ENCODE data around the gene CERK.

CERK gene

GRCh38 chr22:46748206-46748907 is 10.3 kb upstream of the CERK start:
- DNase-seq: no peak

- no peak for DNase-seq
Measured at GRCh38 chr22:46747646-46748045, 9.6 kb upstream of the CERK start.

- no peak for DNase-seq
Measured at GRCh38 chr22:46746620-46747019, 8.6 kb upstream of the CERK start.

GRCh38 chr22:46746192-46746591 is 8.1 kb upstream of the CERK start:
- no peak for DNase-seq

GRCh38 chr22:46744581-46744980 is 6.5 kb upstream of the CERK start:
- DNase-seq: no peak

- DNase-seq: no peak
Measured at GRCh38 chr22:46742576-46743221, 4.6 kb upstream of the CERK start.

- DNase-seq: no peak
Measured at GRCh38 chr22:46741974-46742519, 4.0 kb upstream of the CERK start.

- DNase-seq: no peak
Measured at GRCh38 chr22:46740910-46741780, 3.1 kb upstream of the CERK start.

GRCh38 chr22:46739094-46739870 is 1.2 kb upstream of the CERK start:
- DNase-seq: peak; percentile 51

GRCh38 chr22:46738647-46739093 is 618 bp upstream of the CERK start:
- DNase-seq: no peak

GRCh38 chr22:46737105-46737975 is 712 bp downstream of the CERK start:
- no peak for DNase-seq

- DNase-seq: no peak
Measured at GRCh38 chr22:46736705-46737104, 1.3 kb downstream of the CERK start.

- DNase-seq: no peak
Measured at GRCh38 chr22:46735747-46736608, 2.1 kb downstream of the CERK start.

- DNase-seq: no peak
Measured at GRCh38 chr22:46734830-46735453, 3.1 kb downstream of the CERK start.

- peak; percentile 52 for DNase-seq
Measured at GRCh38 chr22:46734213-46734722, 3.8 kb downstream of the CERK start.

- no peak for DNase-seq
Measured at GRCh38 chr22:46732513-46732912, 5.5 kb downstream of the CERK start.

GRCh38 chr22:46732041-46732379 is 6.0 kb downstream of the CERK start:
- no peak for DNase-seq

- DNase-seq: peak; percentile 79
Measured at GRCh38 chr22:46731246-46732040, 6.6 kb downstream of the CERK start.
